ENCODE measurements around the gene NELFA.
A peak's percentile ranks its signal among the peaks of the same experiment; 100 is the strongest.

NELFA gene

DNA sequence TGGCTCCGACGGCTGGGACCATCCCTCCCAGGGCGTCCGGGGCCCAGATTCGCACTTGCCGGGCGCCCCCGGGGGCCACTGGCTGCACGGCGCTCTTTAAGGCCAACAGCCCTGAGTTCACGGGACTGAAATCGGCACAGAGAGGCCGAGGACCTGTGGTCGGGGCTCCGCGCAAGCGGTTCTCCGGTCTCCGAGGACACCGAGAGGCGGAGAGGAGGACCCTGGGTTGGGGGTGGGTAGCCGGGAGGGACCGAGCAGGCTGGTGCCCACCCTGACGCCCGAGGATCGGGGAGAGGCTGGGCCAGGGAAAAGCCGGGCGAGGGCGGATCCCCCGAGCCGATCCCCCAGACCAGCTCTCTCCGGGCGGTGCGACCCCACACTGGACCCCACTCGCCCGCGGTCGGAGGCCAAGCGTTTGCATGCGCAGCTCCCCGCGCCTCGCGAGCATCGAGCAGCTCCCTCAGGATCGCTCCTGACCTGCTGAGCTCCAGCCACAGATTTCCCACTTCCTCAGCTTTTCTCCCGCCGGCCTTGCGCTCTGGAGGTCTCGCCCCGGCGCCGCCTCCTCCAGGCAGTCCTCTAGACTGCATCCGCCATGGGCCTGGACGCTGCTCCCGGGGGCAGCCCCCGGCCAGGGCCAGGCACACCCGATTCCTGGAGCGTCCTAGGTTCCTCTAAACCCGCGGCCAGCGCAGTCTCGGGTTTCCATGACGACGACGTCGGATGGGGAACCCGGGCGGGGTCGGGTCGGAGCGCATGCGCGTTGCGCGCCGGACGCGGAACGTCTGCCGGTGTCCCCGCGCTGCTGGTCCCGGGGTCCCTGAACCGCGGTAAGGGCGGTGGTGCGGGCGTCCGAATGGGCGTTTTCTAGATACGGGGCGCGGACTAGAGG is 32.7 kb upstream of the NELFA start (continued):
- TF ChIP-seq ZNF324 (tag by site-specific recombination; IDR thresholded peaks at IDR 0.05) (no peak), ZNF350 (tag by site-specific recombination; IDR thresholded peaks at IDR 0.05) (no peak), ZNF626 (tag by site-specific recombination; IDR thresholded peaks at IDR 0.05) (no peak), ZNF157 (tag by site-specific recombination; IDR thresholded peaks at IDR 0.05) (no peak), ZNF274 (IDR thresholded peaks at IDR 0.05; ENCODE audit: low read length) (no peak), ZNF274 (tag by site-specific recombination; IDR thresholded peaks at IDR 0.05; ENCODE audit: borderline replicate concordance) (no peak), ZNF174 (tag by site-specific recombination; IDR thresholded peaks at IDR 0.05) (no peak), ZNF404 (tag by site-specific recombination; IDR thresholded peaks at IDR 0.05) (no peak), ZNF335 (tag by site-specific recombination; conservative IDR thresholded peaks at IDR 0.05) (peak; percentile 84), MEIS1 (CRISPR knock-in tag; IDR thresholded peaks at IDR 0.05; ENCODE audit: borderline replicate concordance) (no peak), GLIS2 (tag by site-specific recombination; IDR thresholded peaks at IDR 0.05) (peak; percentile 81), ZBTB17 (tag by site-specific recombination; IDR thresholded peaks at IDR 0.05) (peak; percentile 92), ZFP41 (tag by site-specific recombination; IDR thresholded peaks at IDR 0.05; ENCODE audit: borderline replicate concordance) (no peak), ZNF747 (tag by site-specific recombination; IDR thresholded peaks at IDR 0.05) (no peak), ZNF571 (tag by site-specific recombination; IDR thresholded peaks at IDR 0.05) (no peak), ZBTB7A (tag by site-specific recombination; IDR thresholded peaks at IDR 0.05; ENCODE audit: low read depth) (no peak), ZNF621 (tag by site-specific recombination; IDR thresholded peaks at IDR 0.05) (no peak), ZNF155 (tag by site-specific recombination; IDR thresholded peaks at IDR 0.05) (no peak), ZBTB21 (tag by site-specific recombination; IDR thresholded peaks at IDR 0.05) (no peak), ZNF184 (tag by site-specific recombination; IDR thresholded peaks at IDR 0.05) (no peak)
- TF ChIP-seq, protein P1, sequence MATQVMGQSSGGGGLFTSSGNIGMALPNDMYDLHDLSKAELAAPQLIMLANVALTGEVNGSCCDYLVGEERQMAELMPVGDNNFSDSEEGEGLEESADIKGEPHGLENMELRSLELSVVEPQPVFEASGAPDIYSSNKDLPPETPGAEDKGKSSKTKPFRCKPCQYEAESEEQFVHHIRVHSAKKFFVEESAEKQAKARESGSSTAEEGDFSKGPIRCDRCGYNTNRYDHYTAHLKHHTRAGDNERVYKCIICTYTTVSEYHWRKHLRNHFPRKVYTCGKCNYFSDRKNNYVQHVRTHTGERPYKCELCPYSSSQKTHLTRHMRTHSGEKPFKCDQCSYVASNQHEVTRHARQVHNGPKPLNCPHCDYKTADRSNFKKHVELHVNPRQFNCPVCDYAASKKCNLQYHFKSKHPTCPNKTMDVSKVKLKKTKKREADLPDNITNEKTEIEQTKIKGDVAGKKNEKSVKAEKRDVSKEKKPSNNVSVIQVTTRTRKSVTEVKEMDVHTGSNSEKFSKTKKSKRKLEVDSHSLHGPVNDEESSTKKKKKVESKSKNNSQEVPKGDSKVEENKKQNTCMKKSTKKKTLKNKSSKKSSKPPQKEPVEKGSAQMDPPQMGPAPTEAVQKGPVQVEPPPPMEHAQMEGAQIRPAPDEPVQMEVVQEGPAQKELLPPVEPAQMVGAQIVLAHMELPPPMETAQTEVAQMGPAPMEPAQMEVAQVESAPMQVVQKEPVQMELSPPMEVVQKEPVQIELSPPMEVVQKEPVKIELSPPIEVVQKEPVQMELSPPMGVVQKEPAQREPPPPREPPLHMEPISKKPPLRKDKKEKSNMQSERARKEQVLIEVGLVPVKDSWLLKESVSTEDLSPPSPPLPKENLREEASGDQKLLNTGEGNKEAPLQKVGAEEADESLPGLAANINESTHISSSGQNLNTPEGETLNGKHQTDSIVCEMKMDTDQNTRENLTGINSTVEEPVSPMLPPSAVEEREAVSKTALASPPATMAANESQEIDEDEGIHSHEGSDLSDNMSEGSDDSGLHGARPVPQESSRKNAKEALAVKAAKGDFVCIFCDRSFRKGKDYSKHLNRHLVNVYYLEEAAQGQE (tag by site-specific recombination; IDR thresholded peaks at IDR 0.05), result no peak
- TF ChIP-seq, protein P2, sequence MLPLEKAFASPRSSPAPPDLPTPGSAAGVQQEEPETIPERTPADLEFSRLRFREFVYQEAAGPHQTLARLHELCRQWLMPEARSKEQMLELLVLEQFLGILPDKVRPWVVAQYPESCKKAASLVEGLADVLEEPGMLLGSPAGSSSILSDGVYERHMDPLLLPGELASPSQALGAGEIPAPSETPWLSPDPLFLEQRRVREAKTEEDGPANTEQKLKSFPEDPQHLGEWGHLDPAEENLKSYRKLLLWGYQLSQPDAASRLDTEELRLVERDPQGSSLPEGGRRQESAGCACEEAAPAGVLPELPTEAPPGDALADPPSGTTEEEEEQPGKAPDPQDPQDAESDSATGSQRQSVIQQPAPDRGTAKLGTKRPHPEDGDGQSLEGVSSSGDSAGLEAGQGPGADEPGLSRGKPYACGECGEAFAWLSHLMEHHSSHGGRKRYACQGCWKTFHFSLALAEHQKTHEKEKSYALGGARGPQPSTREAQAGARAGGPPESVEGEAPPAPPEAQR (tag by site-specific recombination; IDR thresholded peaks at IDR 0.05), result no peak
- TF ChIP-seq, protein P3, sequence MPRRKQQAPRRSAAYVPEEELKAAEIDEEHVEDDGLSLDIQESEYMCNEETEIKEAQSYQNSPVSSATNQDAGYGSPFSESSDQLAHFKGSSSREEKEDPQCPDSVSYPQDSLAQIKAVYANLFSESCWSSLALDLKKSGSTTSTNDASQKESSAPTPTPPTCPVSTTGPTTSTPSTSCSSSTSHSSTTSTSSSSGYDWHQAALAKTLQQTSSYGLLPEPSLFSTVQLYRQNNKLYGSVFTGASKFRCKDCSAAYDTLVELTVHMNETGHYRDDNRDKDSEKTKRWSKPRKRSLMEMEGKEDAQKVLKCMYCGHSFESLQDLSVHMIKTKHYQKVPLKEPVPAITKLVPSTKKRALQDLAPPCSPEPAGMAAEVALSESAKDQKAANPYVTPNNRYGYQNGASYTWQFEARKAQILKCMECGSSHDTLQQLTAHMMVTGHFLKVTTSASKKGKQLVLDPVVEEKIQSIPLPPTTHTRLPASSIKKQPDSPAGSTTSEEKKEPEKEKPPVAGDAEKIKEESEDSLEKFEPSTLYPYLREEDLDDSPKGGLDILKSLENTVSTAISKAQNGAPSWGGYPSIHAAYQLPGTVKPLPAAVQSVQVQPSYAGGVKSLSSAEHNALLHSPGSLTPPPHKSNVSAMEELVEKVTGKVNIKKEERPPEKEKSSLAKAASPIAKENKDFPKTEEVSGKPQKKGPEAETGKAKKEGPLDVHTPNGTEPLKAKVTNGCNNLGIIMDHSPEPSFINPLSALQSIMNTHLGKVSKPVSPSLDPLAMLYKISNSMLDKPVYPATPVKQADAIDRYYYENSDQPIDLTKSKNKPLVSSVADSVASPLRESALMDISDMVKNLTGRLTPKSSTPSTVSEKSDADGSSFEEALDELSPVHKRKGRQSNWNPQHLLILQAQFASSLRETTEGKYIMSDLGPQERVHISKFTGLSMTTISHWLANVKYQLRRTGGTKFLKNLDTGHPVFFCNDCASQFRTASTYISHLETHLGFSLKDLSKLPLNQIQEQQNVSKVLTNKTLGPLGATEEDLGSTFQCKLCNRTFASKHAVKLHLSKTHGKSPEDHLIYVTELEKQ (tag by site-specific recombination; IDR thresholded peaks at IDR 0.05; ENCODE audit: borderline replicate concordance), result no peak
- TF ChIP-seq, protein P4, sequence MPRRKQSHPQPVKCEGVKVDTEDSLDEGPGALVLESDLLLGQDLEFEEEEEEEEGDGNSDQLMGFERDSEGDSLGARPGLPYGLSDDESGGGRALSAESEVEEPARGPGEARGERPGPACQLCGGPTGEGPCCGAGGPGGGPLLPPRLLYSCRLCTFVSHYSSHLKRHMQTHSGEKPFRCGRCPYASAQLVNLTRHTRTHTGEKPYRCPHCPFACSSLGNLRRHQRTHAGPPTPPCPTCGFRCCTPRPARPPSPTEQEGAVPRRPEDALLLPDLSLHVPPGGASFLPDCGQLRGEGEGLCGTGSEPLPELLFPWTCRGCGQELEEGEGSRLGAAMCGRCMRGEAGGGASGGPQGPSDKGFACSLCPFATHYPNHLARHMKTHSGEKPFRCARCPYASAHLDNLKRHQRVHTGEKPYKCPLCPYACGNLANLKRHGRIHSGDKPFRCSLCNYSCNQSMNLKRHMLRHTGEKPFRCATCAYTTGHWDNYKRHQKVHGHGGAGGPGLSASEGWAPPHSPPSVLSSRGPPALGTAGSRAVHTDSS (tag by site-specific recombination; IDR thresholded peaks at IDR 0.05), result no peak
- TF ChIP-seq, protein P5, sequence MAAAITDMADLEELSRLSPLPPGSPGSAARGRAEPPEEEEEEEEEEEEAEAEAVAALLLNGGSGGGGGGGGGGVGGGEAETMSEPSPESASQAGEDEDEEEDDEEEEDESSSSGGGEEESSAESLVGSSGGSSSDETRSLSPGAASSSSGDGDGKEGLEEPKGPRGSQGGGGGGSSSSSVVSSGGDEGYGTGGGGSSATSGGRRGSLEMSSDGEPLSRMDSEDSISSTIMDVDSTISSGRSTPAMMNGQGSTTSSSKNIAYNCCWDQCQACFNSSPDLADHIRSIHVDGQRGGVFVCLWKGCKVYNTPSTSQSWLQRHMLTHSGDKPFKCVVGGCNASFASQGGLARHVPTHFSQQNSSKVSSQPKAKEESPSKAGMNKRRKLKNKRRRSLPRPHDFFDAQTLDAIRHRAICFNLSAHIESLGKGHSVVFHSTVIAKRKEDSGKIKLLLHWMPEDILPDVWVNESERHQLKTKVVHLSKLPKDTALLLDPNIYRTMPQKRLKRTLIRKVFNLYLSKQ (tag by site-specific recombination; IDR thresholded peaks at IDR 0.05; ENCODE audit: borderline replicate concordance), result no peak
- TF ChIP-seq, protein P6, sequence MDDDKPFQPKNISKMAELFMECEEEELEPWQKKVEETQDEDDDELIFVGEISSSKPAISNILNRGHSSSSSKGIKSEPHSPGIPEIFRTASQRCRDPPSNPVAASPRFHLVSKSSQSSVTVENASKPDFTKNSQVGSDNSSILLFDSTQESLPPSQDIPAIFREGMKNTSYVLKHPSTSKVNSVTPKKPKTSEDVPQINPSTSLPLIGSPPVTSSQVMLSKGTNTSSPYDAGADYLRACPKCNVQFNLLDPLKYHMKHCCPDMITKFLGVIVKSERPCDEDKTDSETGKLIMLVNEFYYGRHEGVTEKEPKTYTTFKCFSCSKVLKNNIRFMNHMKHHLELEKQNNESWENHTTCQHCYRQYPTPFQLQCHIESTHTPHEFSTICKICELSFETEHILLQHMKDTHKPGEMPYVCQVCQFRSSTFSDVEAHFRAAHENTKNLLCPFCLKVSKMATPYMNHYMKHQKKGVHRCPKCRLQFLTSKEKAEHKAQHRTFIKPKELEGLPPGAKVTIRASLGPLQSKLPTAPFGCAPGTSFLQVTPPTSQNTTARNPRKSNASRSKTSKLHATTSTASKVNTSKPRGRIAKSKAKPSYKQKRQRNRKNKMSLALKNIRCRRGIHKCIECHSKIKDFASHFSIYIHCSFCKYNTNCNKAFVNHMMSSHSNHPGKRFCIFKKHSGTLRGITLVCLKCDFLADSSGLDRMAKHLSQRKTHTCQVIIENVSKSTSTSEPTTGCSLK (tag by site-specific recombination; IDR thresholded peaks at IDR 0.05), result no peak

Measured in HEK293 (cell line).